HEK293T (cell line): ENCODE data around the gene PAX2.

Source experiments
- CTCF ChIA-PET: fragments of 350-600 bp; formaldehyde crosslinking; extraction: SDS; loops from one replicate; lab custom pipeline; 2021; ENCODE audit warnings: antibody characterized with exemption, inconsistent platforms; lab: Yijun Ruan, JAX
- POLR2A ChIA-PET: fragments of 350-600 bp; formaldehyde crosslinking; extraction: SDS; loops from one replicate; lab custom pipeline; 2020; ENCODE audit warnings: antibody characterized with exemption, inconsistent platforms; lab: Yijun Ruan, JAX
- DNase-seq: peaks from one replicate; pipeline ENCODE4 v3.0.0; 2012; ENCODE audit warnings: mixed read lengths; ENCODE audit errors: extremely low spot score
- ARNT ChIP-seq: fragments of 450-650 bp; IDR thresholded peaks from 2 replicates; pipeline ENCODE4 v1.6.1; 2017; ENCODE audit warnings: mild to moderate bottlenecking
- BHLHE40 ChIP-seq: fragments of 450-650 bp; IDR thresholded peaks from 2 replicates; pipeline ENCODE4 v1.6.1; 2016; ENCODE audit warnings: mild to moderate bottlenecking, moderate library complexity, borderline replicate concordance
- CTBP1 ChIP-seq: fragments of 450-650 bp; IDR thresholded peaks from 2 replicates; pipeline ENCODE4 v1.6.1; 2016; ENCODE audit warnings: borderline replicate concordance
- ELF4 ChIP-seq: fragments of 450-650 bp; IDR thresholded peaks from 2 replicates; pipeline ENCODE4 v1.6.1; 2017; ENCODE audit warnings: antibody characterized with exemption
- FOXA1 ChIP-seq: fragments of 450-650 bp; IDR thresholded peaks from 2 replicates; pipeline ENCODE4 v1.6.1; 2016; ENCODE audit warnings: mild to moderate bottlenecking
- FOXK2 ChIP-seq: fragments of 450-650 bp; IDR thresholded peaks from 2 replicates; pipeline ENCODE4 v1.6.1; 2016; ENCODE audit warnings: mild to moderate bottlenecking
- FOXM1 ChIP-seq: fragments of 450-650 bp; IDR thresholded peaks from 2 replicates; pipeline ENCODE4 v1.6.1; 2017; ENCODE audit warnings: mild to moderate bottlenecking, borderline replicate concordance
- HDGF ChIP-seq: fragments of 450-650 bp; IDR thresholded peaks from 2 replicates; pipeline ENCODE4 v1.6.1; 2017; ENCODE audit warnings: antibody characterized with exemption, borderline replicate concordance
- L3MBTL2 ChIP-seq: fragments of 450-650 bp; conservative IDR thresholded peaks from 2 replicates; pipeline ENCODE4 v1.6.1; 2016; ENCODE audit warnings: mild to moderate bottlenecking
- LEF1 ChIP-seq: fragments of 450-650 bp; IDR thresholded peaks from 2 replicates; pipeline ENCODE4 v1.6.1; 2017; ENCODE audit warnings: mild to moderate bottlenecking, borderline replicate concordance
- NFRKB ChIP-seq: fragments of 450-650 bp; IDR thresholded peaks from 2 replicates; pipeline ENCODE4 v1.6.1; 2016; ENCODE audit warnings: mild to moderate bottlenecking, moderate library complexity
- SP1 ChIP-seq: fragments of 450-650 bp; IDR thresholded peaks from 2 replicates; pipeline ENCODE4 v1.6.1; 2017
- SUZ12 ChIP-seq: fragments of 450-650 bp; IDR thresholded peaks from 2 replicates; pipeline ENCODE4 v1.6.1; 2016; ENCODE audit warnings: mild to moderate bottlenecking
- TARDBP ChIP-seq: fragments of 450-650 bp; IDR thresholded peaks from 2 replicates; pipeline ENCODE4 v1.6.1; 2016
- ZNF384 ChIP-seq: fragments of 450-650 bp; IDR thresholded peaks from 2 replicates; pipeline ENCODE4 v1.6.1; 2016
- TF ChIP-seq, protein P1 (sequence below): fragments of 450-650 bp; IDR thresholded peaks from 2 replicates; pipeline ENCODE4 v1.6.1; 2016

Gene PAX2

DNA sequence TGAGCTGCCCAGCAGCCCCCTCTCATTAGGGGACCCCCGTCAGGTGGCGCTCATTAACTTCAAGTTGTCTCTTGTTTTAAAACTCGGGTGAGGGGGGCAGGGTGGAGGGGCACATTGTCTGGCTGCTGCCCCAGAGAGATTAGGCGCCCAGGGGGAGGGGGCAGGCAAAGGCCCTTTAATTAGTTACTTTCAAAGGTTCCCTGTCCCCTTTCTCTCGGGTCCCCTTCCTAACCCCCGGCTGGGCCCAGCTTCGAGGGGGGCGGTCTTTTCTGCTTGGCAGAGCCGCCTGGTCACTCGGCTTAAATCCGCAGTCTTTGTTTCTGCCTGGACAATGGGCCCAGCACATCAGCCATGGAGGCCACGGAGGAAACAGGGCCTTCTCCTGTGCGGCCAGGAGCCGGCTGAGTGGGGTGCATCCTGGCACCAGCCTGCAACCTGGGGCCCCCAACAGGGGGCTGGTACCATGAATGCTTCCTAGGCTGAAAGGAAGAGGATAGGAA is 128.5 kb downstream of the PAX2 start:
- DNase-seq = no peak
- ChIA-PET POLR2A (interaction anchor here (0.9 kb wide), 1 partner anchor 40 kb away, joined by 3 read pairs; no protein-coding TSS in a partner anchor), CTCF (interaction anchor here (0.8 to 1.2 kb wide), 3 partner anchors 15 to 131 kb away, joined by 3 to 4 read pairs (median 3); no protein-coding TSS in a partner anchor)
- TF ChIP-seq FOXK2 (no peak), FOXM1 (no peak), ARNT (no peak), TARDBP (no peak), NFRKB (no peak), BHLHE40 (no peak), ELF4 (no peak), SP1 (no peak), FOXA1 (no peak), ZNF384 (no peak), LEF1 (no peak), L3MBTL2 (no peak), CTBP1 (no peak), HDGF (no peak), SUZ12 (no peak)
- TF ChIP-seq, protein P1, sequence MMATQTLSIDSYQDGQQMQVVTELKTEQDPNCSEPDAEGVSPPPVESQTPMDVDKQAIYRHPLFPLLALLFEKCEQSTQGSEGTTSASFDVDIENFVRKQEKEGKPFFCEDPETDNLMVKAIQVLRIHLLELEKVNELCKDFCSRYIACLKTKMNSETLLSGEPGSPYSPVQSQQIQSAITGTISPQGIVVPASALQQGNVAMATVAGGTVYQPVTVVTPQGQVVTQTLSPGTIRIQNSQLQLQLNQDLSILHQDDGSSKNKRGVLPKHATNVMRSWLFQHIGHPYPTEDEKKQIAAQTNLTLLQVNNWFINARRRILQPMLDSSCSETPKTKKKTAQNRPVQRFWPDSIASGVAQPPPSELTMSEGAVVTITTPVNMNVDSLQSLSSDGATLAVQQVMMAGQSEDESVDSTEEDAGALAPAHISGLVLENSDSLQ = no peak

DNA sequence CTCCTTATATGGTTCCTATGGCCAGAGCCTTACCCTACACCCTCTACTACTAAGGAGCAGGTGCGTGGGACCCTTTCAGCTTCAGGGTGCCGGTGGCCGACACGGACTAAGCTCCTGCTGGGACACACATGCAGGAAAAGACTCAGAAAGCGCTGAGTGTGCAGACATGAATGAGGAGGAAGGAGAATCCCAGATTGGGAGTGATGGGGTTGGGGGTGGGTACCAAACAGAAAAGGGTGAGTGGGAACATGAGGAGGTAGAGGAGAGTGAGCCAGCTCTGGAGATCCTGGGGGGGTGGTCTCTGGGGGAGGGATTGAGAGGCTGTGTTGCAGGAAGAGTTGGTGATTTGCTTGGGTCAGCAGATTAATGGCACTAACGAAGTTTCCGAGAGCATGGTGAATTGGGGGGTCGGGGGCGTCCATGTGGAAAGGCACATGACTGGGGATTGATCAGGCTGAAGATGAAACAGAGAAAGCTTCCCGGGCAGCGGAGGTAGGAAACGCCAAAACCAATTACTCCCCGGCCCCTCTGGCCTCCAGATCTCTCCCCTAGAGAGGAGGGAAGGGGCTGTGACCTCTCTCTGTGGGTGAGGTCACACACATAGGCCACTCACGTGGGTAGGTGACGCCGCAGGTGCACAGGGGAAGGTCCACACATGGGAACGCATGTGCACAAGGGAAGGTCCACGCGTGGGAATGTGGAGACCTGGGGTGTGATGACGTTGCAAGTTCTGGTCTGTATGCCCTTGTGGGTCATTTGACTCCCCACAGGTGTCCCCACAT is 129.5 kb downstream of the PAX2 start:
- CTCF ChIA-PET = interaction anchor here (0.8 to 1.2 kb wide), 2 partner anchors 14 to 203 kb away, joined by 4 read pairs; no protein-coding TSS in a partner anchor
- TF ChIP-seq TARDBP = no peak
- TF ChIP-seq FOXK2 = no peak
- no peak for TF ChIP-seq BHLHE40
- no peak for TF ChIP-seq LEF1
- no peak for TF ChIP-seq ZNF384
- no peak for TF ChIP-seq ARNT
- TF ChIP-seq CTBP1 = no peak
- TF ChIP-seq, protein P1 = no peak
- TF ChIP-seq NFRKB = no peak
- POLR2A ChIA-PET = no interaction called here
- no peak for DNase-seq

DNA sequence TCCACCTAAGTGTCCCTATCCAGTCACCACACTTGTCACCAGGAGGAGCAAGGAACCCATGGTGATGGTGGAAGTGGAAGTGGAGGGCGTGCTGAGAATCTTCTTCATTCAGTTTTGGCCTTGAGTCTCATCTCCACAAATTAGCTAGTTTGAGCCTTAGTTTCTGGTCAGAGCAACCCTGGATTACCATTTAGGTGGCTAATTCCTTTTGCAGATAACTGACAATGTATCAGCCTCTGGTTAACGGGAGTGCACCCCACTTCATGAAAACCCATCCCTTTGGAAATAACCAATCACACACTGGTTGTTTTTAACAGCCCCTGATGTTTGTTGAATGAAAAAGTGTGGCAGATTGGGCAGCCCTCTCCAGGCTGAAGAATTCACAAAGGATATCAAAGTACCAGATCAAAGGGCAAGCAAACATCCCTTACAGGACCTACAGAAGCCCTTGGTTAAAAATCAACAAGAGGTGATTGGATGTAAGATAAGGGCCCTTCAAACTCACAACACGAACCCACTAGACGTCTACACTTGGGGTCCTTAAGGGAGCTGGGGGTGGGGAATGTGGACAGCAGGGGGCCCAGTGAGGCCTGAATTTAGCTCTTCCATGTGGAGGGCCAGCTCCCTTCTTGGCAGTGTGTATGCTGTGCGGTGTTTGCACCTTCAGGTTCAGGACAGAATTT is 130.2 kb downstream of the PAX2 start:
- POLR2A ChIA-PET = interaction anchor here (1.0 kb wide), 1 partner anchor 340 kb away, joined by 4 read pairs; the partner anchor contains the start of gene HIF1AN
- TF ChIP-seq NFRKB (no peak), SP1 (no peak), CTBP1 (no peak), L3MBTL2 (no peak), HDGF (no peak), TARDBP (no peak), FOXA1 (no peak), LEF1 (no peak), FOXM1 (no peak), SUZ12 (no peak)
- TF ChIP-seq, protein P1 = no peak
- no peak for DNase-seq
- CTCF ChIA-PET = interaction anchor here (0.5 to 0.9 kb wide), 3 partner anchors 59 to 394 kb away, joined by 3 read pairs; no protein-coding TSS in a partner anchor

DNA sequence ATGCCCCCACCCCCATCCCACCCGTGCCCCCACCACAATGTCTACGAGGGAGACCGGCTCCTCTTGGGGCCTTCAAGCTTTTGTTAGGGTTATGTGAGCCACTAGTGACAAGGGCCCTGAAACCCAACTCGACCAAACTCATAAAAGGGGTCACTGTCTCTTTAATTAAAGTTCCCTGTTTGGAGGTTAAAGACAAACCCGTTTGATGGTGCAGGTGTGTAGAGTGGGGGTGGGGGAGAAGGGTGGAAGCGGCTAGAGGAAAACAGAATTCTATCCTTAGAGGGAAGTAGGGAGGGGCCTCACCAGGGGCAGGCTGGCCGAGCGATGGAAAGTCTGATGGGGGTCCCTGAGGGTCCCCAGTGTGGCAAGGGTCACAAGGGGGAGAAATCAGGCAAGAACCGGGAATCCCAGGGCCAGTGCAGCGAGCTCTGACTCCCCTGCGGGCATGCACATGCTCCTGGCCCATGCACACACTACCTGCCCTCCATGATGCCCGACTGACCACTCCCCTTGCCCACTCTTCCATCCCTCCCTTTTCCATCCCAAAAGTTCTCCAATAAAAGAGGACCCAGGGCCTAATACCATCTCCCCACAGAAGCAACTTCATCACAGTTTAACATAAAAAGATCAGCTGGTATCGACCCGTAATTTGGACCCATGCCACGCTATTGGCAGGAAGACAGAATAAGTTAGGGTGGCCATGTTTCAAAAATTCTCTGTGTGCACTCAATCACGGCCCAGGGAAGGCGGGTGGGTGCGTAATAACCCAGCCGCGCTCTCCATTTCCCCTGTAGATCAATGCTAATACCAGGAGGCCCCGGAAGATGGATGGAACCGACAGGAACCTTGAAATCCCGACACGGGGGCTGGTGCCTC is 131.4 kb downstream of the PAX2 start:
- no peak for DNase-seq
- ChIA-PET CTCF (no interaction called here), POLR2A (no interaction called here)
- no peak for TF ChIP-seq NFRKB
- TF ChIP-seq ARNT = no peak
- no peak for TF ChIP-seq L3MBTL2
- TF ChIP-seq HDGF = no peak
- TF ChIP-seq BHLHE40 = no peak
- TF ChIP-seq FOXK2 = no peak
- TF ChIP-seq CTBP1 = no peak
- TF ChIP-seq, protein P1 = no peak
- no peak for TF ChIP-seq ELF4
- TF ChIP-seq LEF1 = no peak
- no peak for TF ChIP-seq FOXA1
- no peak for TF ChIP-seq SUZ12
- TF ChIP-seq SP1 = no peak
- no peak for TF ChIP-seq TARDBP
